HG02970 (cell line): ENCODE data around the gene SAPCD1.
"Not testable (repeated sequence)": the region's sequence is repeated elsewhere in the genome, so short reads cannot be mapped to it uniquely, and the experiment has no call there.

ENCODE experiments used
- ATAC-seq: cut with Tn5 transposase; IDR thresholded peaks from one replicate; pipeline ENCODE4 v1.9.1; 2021; ENCODE audit warnings: mild to moderate bottlenecking, moderate library complexity, moderate number of reproducible peaks; ENCODE audit not compliant: unreplicated experiment, low FRiP score

Gene SAPCD1

DNA sequence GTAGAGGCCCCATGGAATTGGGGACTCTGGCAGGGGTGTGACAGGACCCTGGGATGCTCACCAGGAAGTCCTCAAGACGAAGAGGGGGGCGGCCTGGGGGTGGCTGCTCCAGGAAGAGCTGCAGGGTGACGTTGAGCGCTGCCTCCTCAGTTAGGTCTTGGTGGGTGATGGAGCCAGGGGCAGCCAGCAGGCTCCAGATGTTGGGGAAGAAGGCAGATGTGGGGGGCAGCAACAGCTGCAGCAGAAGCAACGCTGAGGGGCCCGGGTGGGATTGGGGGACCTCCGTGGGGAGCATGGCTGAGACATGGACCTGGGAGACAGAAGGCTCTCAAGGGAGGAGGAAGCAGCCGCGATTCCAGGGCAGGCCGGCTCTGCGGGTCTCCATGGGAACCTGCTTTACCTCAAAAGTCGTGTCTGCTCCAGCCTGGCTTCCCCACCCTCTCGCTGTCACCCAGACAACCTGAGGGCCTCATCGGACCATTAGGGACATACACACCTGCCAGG is 14.1 kb downstream of the SAPCD1 start:
- ATAC-seq: no peak

DNA sequence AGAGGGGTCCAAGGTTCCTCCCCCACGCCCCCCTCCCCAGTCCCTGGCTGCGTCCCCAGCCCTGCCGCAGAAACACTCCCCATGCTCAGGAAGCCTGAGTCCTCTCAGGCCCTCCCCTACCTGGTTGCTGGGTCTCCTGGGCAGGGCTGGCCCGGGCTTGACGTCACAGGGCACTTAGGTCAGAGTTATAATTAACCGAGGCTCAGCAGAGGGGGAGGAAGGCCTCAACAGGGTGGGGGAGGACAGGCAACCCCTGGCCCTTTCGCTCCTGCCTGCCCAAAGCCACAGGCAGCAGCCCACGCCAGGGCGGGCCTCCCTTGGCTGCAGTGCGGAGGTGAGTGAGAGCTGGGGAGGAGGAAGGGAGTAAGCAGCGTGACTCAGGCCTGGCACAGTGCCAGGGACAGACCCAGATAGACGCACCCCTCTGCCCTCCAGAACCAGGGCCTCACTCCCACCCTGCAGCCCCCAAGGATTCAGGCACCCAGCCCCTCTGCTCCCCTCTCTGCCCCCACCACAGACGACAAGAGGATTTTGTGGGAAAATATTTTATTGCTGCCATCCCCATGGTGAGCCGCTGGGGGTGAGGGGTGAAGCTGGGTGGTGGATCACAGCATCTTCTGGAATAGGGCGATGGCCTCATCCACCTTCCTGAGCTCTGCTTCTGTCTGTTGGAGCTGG is 14.7 kb downstream of the SAPCD1 start, which contains the start of gene VWA7:
VWA7 (minus strand) TSS at position 340 of the 678 bp plus-strand sequence. CDS start 549 bp downstream, outside the sequence.
- ATAC-seq: peak; percentile 58

DNA sequence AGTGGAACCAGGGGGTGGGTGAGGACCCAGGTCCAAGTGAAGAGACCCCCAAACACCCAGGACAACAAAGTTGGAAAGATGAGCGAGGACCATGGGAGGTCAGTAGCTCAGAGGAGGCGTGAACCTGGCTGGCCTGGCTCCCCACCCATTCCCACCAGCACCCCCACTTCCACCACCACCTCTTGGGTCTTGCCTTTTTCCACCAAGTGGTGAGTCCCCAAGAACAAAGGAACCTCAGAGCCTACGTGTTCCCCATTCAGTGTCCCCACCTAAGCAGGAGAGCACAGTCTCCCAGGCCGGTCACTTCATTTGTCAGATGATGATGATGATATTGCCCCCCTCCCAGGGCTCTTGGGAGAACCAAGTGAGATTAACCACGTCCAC is 15.2 kb downstream of the SAPCD1 start:
- no peak for ATAC-seq

DNA sequence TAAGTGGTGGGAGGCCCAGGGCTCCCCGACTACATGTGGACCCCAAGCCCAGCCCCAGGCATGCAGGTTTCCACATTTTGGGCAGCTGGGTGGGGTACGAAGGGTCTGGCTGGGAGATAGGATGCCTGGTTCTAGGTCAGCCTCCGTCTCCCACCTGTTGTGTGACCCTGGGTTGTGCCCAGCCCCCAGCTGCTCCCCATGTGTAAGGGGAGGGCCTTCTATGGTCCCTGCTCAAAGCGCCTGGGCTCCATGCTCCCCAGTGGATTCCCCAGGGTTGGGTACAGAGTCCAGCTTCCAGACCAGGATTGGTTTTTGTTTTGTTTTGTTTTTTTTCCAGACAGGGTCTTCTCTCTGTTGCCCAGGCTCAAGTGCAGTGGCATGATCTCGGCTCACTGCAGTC is 15.7 kb downstream of the SAPCD1 start:
- no peak for ATAC-seq

DNA sequence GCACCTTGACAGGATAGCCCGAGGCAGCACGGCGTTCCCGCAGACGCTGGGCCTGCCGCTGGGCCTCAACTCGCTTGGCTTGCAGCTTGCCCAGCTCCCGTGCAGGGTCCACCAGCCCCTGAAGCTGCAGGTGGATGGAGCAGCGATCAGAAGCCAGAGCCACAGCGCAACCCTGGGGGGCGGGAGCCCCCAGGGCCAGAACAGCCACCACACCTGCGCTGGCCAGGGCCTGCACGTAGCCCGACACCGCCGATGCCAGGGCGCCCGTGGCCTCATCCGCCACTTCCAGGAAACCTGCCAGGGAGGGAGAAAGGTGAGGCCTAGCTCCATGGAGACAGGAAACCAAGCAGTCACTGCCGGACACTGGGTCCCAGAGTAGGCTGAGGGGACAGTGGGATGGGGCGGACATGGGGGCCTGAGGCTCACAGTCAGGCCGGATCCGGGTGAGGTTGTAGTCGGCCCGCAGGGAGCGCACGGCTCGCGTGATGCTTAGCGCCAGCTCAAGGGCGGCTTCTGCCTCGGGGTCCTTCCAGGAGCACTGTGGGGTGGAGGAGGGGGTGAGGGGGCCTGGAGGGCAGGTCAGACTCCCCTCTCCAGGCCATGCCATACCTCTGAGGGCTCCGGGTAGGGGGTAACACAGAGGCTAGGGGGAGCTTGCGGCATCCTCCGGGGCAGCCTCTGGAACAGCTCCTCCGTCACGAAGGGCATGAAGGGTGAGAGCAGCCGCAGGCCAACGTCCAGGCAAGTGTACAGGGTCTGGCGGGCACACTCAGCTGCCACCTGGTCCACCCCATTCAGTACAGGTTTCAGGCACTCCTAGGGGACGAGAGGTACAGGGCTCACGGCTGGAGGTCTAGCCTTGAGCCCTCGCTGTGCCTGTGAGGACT is 16.8 kb downstream of the SAPCD1 start:
- ATAC-seq: no peak

DNA sequence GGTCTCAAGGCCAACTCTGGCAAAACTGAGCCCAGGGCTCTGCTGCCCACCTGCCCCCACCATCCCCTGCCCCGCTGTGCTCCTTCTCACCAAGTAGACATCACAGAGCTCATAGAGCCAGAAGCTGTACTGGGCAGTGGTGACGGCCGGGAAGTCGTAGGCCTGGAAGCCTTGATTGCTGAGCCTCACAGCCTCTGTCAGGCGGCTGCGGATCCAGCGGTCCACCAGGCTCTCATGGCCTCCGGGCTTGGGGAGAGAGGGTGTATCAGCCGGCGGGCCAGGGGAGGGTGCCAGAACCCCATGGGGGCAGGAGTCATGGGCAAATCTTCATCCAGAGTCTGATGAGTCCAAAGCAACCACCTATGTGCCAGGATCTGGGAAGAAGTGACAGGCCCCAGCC is 17.5 kb downstream of the SAPCD1 start:
- ATAC-seq: no peak

DNA sequence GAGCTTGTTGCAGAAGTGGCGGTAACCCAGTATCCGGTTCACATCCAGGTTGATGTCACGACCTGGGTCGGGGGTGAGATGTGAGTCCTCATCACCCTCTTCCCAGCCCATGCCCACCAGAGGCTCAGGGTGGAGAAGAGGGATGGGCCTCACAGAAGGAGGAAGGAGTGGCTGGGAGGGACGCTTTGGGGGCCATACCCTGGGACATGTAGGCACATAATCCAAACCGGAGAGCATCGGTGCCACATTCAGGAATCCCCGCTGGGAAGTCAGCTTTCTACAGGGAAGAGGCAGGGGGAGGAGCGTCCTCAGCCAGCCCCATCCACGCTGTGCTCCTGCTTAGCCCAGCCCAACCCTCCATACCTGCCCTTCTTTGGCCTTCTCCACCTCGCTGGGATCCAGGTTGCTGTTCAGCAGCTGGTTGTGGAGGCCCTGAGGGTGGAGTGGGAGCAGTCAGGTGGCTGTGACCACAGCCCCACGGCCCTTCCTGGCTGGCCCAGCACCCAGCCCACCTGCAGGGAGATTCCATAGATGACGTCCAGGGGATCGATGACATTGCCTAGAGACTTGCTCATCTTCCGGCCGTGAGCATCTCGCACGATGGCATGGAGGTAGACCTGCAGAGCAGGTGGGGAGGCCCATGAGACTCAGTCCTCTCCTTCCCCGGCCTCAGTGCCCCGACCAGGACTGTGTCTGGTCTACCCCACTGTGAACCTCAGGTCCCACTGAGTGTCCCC is 18.2 kb downstream of the SAPCD1 start:
- ATAC-seq: no peak

DNA sequence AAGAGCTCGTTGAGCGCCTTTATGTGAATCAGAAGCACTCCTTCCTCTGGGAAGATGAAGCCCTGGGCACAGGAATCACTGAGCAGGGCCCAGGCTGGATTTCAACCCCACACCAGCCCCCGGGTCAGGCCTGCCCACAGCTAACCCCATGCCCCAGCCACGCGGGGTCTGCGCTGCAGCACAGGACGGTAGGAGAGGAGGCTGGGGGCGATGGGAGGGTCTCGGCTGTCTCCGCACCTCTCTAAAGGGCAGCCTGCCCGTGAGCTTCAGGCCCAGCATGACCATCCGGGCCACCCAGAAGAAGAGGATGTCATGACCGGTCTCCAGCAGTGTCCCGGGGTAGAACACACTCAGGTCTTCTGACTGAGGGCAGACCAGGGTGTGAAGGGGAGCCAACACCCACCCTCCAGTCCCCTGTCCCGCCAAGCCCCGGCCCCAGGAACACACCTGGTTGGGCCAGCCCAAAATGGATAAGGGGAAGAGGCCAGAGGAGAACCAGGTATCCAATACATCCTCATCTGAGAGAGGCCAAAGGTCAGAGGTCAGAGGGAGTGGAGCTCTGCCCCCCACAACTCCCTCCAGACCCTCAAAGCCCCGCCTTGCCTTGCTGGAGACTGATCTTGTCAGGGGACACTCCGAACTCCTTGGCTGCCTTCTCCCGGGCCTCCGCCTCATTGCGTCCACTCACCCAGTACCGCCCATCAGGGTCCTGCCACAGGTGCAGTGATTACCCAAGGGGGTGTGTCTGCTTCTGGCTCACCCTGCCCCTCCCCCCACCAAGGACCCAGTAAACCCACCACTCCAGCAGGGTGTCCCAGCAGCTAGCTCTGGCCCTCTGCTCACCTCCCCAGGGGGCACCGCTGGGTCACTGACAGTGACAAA is 19.0 kb downstream of the SAPCD1 start:
- no peak for ATAC-seq

DNA sequence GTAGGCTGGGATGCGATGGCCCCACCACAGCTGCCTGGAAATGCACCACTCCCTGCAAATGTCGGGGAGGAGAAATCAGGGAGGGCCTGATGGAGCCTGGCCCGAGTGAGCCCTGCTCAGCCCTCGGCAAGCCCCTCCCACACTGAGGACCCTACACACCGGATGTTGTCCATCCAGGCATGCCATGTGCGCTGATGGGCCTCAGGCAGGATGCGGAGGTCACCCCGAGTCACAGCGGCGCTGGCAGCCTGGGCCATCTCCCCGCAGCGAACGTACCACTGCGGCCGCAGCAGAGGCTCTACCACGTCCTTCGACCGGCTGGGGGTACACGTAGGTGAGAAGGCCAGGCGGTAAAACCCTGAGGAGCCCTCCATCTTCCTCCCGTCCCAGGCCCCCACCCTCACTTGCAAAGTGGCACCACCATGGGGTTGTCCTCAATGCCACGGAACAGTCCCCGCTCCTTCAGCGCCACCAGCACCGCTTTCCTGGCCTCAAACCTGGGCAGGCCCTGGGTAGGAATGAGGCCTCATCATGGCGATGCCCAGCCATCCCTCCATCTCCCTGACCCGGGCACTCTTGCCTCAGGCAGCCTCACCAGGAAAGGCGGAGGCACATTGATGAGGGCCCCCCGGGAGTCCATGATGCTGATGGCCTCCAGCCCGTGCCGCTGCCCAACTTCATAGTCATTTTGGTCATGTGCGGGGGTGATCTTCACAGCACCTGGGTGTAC is 19.8 kb downstream of the SAPCD1 start:
- ATAC-seq: no peak

DNA sequence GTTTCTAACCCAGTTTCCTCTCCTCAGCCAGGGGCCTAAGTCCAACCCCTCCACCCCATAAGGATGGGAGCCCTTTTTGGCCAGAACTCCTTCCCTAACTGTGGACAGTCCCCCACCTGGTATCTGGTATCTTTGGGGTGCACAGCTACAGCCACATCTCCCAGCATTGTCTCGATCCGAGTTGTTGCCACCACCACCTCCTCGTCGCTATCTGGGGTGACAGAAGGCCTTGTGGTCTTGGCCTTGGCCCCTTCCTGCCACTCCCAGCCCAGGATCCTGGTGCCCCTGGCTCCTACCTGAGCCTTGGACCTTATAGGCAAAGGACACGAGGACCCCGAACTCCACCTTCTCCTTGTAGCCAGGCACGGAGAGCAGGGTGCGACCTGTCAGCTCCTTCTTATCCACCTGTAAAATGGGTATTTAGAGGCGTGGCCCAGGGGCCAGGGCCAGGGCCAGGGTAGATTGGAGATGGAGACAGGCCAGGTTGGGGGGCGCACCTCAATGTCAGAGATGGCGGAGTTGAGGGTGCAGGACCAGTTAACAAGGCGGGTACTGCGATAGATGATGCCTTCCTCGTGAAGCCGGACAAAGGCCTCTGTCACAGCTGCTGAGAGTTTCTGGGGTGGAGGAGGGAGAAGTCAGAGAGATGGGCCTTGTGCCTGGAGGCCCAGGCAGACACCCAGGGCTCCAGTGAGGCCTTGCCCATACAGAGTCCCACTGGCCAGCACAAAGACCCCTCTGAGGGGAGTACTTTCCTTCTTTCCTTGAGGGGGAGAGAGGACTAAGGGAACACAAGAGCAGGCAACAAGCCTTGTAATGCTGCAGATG is 21.9 kb downstream of the SAPCD1 start:
- ATAC-seq: no peak

DNA sequence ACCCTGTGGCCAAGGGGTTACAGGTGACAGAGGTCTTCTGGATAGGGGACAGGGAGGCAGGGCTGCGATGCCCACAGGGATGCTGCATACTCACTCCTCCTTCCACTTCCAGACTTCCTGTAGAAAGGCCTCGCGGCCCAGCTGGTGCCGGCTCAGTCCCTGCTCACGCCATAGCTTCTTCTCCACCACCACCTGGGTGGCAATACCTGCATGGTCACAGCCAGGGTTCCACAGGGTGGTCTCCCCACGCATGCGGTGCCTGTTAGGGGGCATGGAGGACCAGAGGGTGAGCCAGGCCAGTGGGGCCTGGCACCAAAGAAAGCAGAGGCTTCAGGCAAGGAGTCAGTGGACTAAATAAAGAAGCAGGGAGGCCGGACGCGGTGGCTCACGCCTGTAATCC is 23.0 kb downstream of the SAPCD1 start:
- no peak for ATAC-seq

DNA sequence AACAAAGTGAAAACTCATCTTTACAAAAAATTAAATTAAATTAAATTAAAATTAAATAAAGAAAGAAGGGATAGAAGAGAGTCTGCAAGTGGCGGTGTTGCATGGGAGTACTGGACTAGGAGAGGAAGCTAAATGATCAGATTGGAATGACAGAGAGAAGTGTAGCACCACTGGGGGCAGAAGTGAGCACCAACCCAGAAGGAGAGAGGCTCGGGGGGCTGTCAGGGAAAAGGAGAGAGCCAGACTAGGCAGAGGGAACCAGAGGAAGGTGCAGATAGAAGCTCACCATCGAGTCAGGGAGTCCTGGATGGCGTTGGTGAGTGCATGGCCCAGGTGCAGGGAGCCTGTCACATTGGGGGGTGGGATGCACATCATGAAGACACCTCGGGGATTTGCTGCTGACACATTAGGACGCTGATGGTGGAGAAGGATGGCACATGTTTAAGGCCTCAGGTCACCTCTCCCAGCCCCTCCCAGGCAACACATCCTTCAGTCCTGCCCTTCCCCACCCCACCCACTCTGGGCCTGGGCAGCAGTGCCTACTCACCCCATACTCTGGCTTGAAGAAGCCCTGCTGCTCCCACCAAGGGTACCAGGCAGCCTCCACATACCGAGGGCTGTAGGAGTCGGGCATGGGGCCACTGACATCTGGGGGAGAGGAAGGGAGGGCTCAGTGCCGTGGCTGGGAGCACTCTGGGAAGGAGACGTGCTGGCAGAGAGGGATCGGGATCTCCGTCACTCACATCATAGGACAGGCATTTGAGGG is 29.1 kb downstream of the SAPCD1 start:
- no peak for ATAC-seq

DNA sequence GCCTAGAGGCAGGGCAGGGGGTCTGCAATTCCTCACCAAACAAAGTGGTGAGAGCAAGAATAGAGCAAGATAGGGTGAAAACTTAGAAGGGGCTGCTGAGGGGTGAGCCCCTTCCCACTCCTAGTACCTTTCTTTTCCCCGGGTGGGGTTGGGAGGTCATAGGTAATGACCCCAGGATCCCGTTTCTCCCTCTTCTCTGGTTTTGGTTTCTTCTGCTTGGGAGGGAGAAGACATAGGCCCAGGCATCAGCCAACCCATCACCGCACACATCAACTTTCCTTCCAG is 29.6 kb downstream of the SAPCD1 start:
- no peak for ATAC-seq

DNA sequence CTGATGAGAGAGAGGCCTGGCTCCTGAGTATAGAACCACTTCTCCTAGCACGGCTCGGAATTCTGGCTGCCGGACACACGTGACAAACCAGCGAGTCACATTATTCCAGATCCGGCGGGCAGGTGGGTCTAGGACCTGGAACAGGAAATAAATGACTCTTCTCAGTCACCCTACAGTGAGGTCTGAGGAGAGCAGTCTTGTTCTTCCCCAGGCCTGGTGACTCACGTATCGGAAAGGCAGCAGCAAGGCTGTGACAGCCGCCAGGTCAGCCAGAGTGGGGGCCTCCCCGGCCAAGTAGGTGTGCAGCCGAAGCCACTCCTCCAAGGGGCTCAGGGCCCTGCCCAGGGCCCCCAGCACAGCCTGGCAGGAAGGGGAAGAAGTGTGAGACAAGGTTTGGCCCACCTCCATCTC is 30.3 kb downstream of the SAPCD1 start:
- no peak for ATAC-seq

DNA sequence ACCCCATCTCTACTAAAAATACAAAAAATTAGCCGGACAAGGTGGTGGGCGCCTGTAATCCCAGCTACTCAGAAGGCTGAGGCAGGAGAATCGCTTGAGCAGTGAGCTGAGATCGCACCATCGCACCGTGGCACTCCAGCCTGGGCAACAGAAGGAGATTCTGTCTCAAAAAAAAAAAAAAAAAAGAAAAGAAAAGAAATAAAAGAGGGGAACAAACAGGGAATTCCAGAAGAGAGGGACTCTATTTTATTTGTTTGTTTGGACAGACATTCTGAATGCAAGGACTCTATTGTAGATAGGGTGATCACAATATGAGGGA is 31.4 kb downstream of the SAPCD1 start:
- not testable (repeated sequence) for ATAC-seq

DNA sequence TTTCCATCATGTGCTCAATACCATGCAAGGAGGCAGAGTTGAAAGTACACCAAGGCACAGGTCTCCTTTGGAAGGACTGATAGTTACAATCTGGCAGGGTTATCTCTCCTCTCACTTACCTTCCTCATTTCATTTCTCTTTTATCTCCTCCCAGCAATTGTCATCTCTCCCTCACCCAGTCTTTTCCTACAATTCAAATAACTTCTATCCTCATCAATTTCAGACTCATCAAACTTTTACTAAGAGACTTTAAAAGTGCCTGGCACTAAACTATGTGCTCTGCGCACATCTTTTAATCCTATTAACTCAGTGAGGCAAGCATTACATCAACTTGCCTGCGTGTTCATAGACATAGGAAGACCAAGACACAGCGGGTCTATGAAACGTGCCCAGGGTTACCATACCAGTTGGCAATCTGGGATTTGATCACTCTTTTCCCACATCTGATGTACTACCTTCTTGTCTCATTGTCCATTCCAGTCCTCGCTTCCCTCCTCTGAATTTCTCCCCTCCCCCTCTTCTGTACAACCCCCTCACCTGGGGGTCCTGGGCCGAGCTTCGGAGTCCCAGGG is 31.9 kb downstream of the SAPCD1 start:
- ATAC-seq: no peak

DNA sequence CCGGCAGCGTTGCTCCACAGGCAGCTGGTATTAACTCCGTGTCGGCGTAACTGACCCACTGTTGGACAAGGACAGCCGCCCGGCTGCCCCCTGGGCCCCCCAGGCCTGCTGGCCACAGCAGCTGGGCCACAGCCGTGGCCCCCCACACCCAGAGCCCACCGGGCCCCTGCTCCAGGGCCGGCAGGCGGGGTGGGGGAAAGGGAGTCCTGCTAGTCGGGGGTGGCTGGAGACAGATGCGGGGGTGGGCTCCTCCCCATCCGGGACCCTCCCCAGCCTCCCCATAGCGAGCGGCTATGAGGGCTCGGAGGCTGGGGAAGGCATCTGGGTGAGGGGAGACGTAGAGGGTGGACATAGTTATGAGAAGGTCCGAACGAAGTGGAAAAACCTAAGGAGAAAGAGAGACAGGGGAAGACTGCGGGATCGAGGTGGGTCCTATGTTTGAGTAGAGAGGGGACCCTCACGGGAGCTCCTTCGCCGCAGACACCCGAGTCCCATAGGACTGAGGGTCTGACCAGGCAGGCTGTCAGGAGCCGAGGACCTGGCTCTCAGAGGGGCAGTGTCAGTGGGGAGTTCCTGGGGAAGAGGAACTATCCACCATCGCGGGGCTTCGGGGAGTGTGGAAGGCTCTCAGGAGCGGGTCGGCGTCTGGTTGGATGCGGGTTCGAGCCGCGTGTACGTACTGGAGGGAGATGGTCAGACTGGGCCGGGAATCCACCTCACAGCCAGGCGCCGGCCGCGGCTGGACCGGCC is 32.6 kb downstream of the SAPCD1 start:
- no peak for ATAC-seq
